ENCODE results near the gene RIPPLY1. TPM values are rescaled to one million over a fixed set of nuclear protein-coding genes. Genes with fewer than 3 reads are reported as not detected.

Gene RIPPLY1
- total RNA-seq (not detected), polyA plus RNA-seq (not detected)
- long read RNA-seq, donor 1, result 0 reads
- long read RNA-seq, donor 2, result 0 reads
- long read RNA-seq, donor 3, result 0 reads
- long read RNA-seq, donor 4, result 0 reads
- long read RNA-seq, donor 5, result 0 reads

- TF ChIP-seq CTCF (IDR thresholded peaks at IDR 0.05; ENCODE audit: control extremely low read depth, extremely low read depth), result no peak
- no peaks in the 10 kb centered on the region for H3K36me3 ChIP-seq (ENCODE audit: control insufficient read depth in 4 of 4, insufficient read depth in 4 of 4, low read length in 4 of 4)
- WGBS, 2 donors, result 84 to 100% methylated on average over 1 of the region's 1 CpG
- DNase-seq, result no peak
- H3K9me3 ChIP-seq (ENCODE audit: control insufficient read depth in 4 of 4, insufficient read depth in 3 of 4, low read length in 3 of 4), result peaks cover 0 to 3% (median 0%) of the 10 kb centered on the region in 4 donors
- peaks cover 0 to 4% (median 0%) of the 10 kb centered on the region in 5 donors for H3K4me1 ChIP-seq (ENCODE audit: control insufficient read depth in 5 of 5, insufficient read depth in 5 of 5, low read length in 5 of 5)
- no peak within 1 kb of the TSS for H3K9ac ChIP-seq (ENCODE audit: insufficient read depth in 1 of 2, low read length in 2 of 2)
- H3K27ac ChIP-seq (ENCODE audit: low read depth in 1 of 2, low read length in 1 of 2), result no peak within 1 kb of the TSS
- no peak for ATAC-seq (ENCODE audit: insufficient read depth, low FRiP score)
- no peak within 1 kb of the TSS for H3K4me3 ChIP-seq
- H3K27me3 ChIP-seq (ENCODE audit: control insufficient read depth in 3 of 3, insufficient read depth in 3 of 3, low read length in 2 of 3), result peaks cover 0 to 16% (median 9%) of the 10 kb centered on the region in 3 donors
These were observed at the start of gene RIPPLY1 for GRCh38 chrX:106903291-106903824. RIPPLY1 (minus strand) TSS chrX:106903341; CDS start chrX:106903287, 54 bp downstream.

GRCh38 chrX:106952538-106952937 lies 49.4 kb upstream of the RIPPLY1 start:
- Histone ChIP-seq H3K9me3 (ENCODE audit: control insufficient read depth in 4 of 4, insufficient read depth in 3 of 4, low read length in 3 of 4) (no peaks in the 10 kb centered on the region), H3K27me3 (ENCODE audit: control insufficient read depth in 3 of 3, insufficient read depth in 3 of 3, low read length in 2 of 3) (peaks cover 0 to 20% (median 16%) of the 10 kb centered on the region in 3 donors), H3K36me3 (ENCODE audit: control insufficient read depth in 4 of 4, insufficient read depth in 4 of 4, low read length in 4 of 4) (peaks cover 0 to 6% (median 2%) of the 10 kb centered on the region in 4 donors), H3K4me3 (no peak overlapping the region), H3K9ac (ENCODE audit: insufficient read depth in 1 of 2, low read length in 2 of 2) (no peak overlapping the region), H3K4me1 (ENCODE audit: control insufficient read depth in 5 of 5, insufficient read depth in 5 of 5, low read length in 5 of 5) (peaks cover 0 to 4% (median 0%) of the 10 kb centered on the region in 5 donors), H3K27ac (ENCODE audit: low read depth in 1 of 2, low read length in 1 of 2) (no peak overlapping the region)
- DNase-seq (no peak), ATAC-seq (ENCODE audit: insufficient read depth, low FRiP score) (no peak)
- WGBS, 2 donors, result 70 to 84% methylated on average over 2 of the region's 2 CpGs
- TF ChIP-seq CTCF (IDR thresholded peaks at IDR 0.05; ENCODE audit: control extremely low read depth, extremely low read depth), result no peak

GRCh38 chrX:106952089-106952488 lies 48.9 kb upstream of the RIPPLY1 start:
- no peak for ATAC-seq (ENCODE audit: insufficient read depth, low FRiP score)
- Histone ChIP-seq H3K4me1 (ENCODE audit: control insufficient read depth in 5 of 5, insufficient read depth in 5 of 5, low read length in 5 of 5) (peaks cover 0 to 4% (median 0%) of the 10 kb centered on the region in 5 donors), H3K27me3 (ENCODE audit: control insufficient read depth in 3 of 3, insufficient read depth in 3 of 3, low read length in 2 of 3) (peaks cover 0 to 21% (median 15%) of the 10 kb centered on the region in 3 donors), H3K9ac (ENCODE audit: insufficient read depth in 1 of 2, low read length in 2 of 2) (no peak overlapping the region), H3K36me3 (ENCODE audit: control insufficient read depth in 4 of 4, insufficient read depth in 4 of 4, low read length in 4 of 4) (peaks cover 0 to 6% (median 2%) of the 10 kb centered on the region in 4 donors), H3K4me3 (no peak overlapping the region), H3K9me3 (ENCODE audit: control insufficient read depth in 4 of 4, insufficient read depth in 3 of 4, low read length in 3 of 4) (no peaks in the 10 kb centered on the region), H3K27ac (ENCODE audit: low read depth in 1 of 2, low read length in 1 of 2) (no peak overlapping the region)
- 70 to 95% methylated on average over 3 of the region's 3 CpGs for WGBS, 2 donors
- DNase-seq, result no peak
- TF ChIP-seq CTCF (IDR thresholded peaks at IDR 0.05; ENCODE audit: control extremely low read depth, extremely low read depth), result no peak

All from lung (tissue), 16 donors.